ENCODE data around the gene VAMP5. TPM values are rescaled to one million over a fixed set of nuclear protein-coding genes. Genes with fewer than 3 reads are reported as not detected.

The VAMP5 gene
- total and polyA plus RNA-seq, 9 of the 15 experiments (the other 6 are each of a cell fraction or from before 2014, with no cell fraction given): 0.54 to 1.9 (median 1.5) TPM; not detected in 2

- TF ChIP-seq MITF (IDR thresholded peaks at IDR 0.05) (no peak), ATF6 (CRISPR knock-in tag; IDR thresholded peaks at IDR 0.05) (no peak), ZBTB34 (CRISPR knock-in tag; IDR thresholded peaks at IDR 0.05) (no peak), NR4A1 (CRISPR knock-in tag; IDR thresholded peaks at IDR 0.05) (no peak), NR4A1 (tag; IDR thresholded peaks at IDR 0.05) (no peak), ZNF407 (IDR thresholded peaks at IDR 0.05; ENCODE audit: low read depth) (no peak), HMGXB4 (CRISPR knock-in tag; IDR thresholded peaks at IDR 0.05) (no peak), DDX20 (tag; IDR thresholded peaks at IDR 0.05; ENCODE audit: low read depth) (no peak), MEF2A (IDR thresholded peaks at IDR 0.05; ENCODE audit: control insufficient read depth, low read depth, low read length) (peak; percentile 4; the same call in 1 of the 2 replicates), POLR2AphosphoS2 (IDR thresholded peaks at IDR 0.05; ENCODE audit: low read length) (no peak), DNMT1 (IDR thresholded peaks at IDR 0.05) (no peak)
Observed at GRCh38 chr2:85577386-85578242, 6.6 kb upstream of the VAMP5 start, which contains the start of gene VAMP8 (continued).

Data from K562 (cell line).